Measurements from ENCODE around the gene ANKRD11.
"Not testable (repeated sequence)": the region's sequence is repeated elsewhere in the genome, so short reads cannot be mapped to it uniquely, and the experiment has no call there.

ANKRD11 gene

GRCh38 chr16:89257757-89258465 is 232.4 kb downstream of the ANKRD11 start:
- intact Hi-C loops (cut with DNase I) = no loop called here
- no peak for DNase-seq

GRCh38 chr16:89257281-89257731 is 233.1 kb downstream of the ANKRD11 start:
- intact Hi-C loops (cut with DNase I) = no loop called here
- peak in 6 of 42 donors; percentile 10 to 50 (median 26) for DNase-seq

GRCh38 chr16:89256651-89257254 is 233.6 kb downstream of the ANKRD11 start:
- intact Hi-C loops (cut with DNase I) = no loop called here

GRCh38 chr16:89253548-89254287 is 236.6 kb downstream of the ANKRD11 start:
- intact Hi-C loops (cut with DNase I) = no loop called here
- DNase-seq = no peak

More at GRCh38 chr16:89256651-89257254, 233.6 kb downstream of the ANKRD11 start:
- DNase-seq = peak; percentile 52 to 94 (median 81)

GRCh38 chr16:89248196-89248982 is 242.0 kb downstream of the ANKRD11 start:
- DNase-seq = no peak
- intact Hi-C loops (cut with DNase I) = no loop called here

GRCh38 chr16:89247734-89248075 is 242.7 kb downstream of the ANKRD11 start:
- intact Hi-C loops (cut with DNase I); DNase-seq: not testable (repeated sequence)

- intact Hi-C loops (cut with DNase I) = no loop called here
- peak; percentile 78 to 98 (median 94) for DNase-seq
Measured at GRCh38 chr16:89246903-89247733, 243.2 kb downstream of the ANKRD11 start.

- intact Hi-C loops (cut with DNase I) = no loop called here
Measured at GRCh38 chr16:89246383-89246902, 243.9 kb downstream of the ANKRD11 start.

GRCh38 chr16:89244754-89245153 is 245.6 kb downstream of the ANKRD11 start:
- intact Hi-C loops (cut with DNase I) = no loop called here
- DNase-seq = no peak

More at GRCh38 chr16:89246383-89246902, 243.9 kb downstream of the ANKRD11 start:
- DNase-seq = no peak

GRCh38 chr16:89244264-89244663 is 246.1 kb downstream of the ANKRD11 start:
- intact Hi-C loops (cut with DNase I); DNase-seq: not testable (repeated sequence)

- no peak for DNase-seq
- intact Hi-C loops (cut with DNase I) = no loop called here
Measured at GRCh38 chr16:89243664-89244063, 246.7 kb downstream of the ANKRD11 start.

GRCh38 chr16:89242795-89243200 is 247.6 kb downstream of the ANKRD11 start:
- no peak for DNase-seq
- intact Hi-C loops (cut with DNase I) = no loop called here

- peak; percentile 57 to 89 (median 76) for DNase-seq
- intact Hi-C loops (cut with DNase I) = no loop called here
Measured at GRCh38 chr16:89241187-89242007, 249.0 kb downstream of the ANKRD11 start.

- DNase-seq = no peak
- intact Hi-C loops (cut with DNase I) = no loop called here
Measured at GRCh38 chr16:89237733-89238132, 252.6 kb downstream of the ANKRD11 start.

GRCh38 chr16:89233678-89234490 is 256.5 kb downstream of the ANKRD11 start:
- intact Hi-C loops (cut with DNase I) = no loop called here

GRCh38 chr16:89232107-89232506 is 258.3 kb downstream of the ANKRD11 start:
- intact Hi-C loops (cut with DNase I) = no loop called here
- DNase-seq = no peak

More at GRCh38 chr16:89233678-89234490, 256.5 kb downstream of the ANKRD11 start:
- DNase-seq = no peak
